LNCAP (cell line): ENCODE data around the gene ST6GALNAC3.

Experiments used
- CTCF ChIP-seq: fragments of 450-650 bp; IDR thresholded peaks from 2 replicates; pipeline ENCODE4 v1.5.1; 2017; ENCODE audit warnings: mild to moderate bottlenecking

The ST6GALNAC3 gene

GRCh38 chr1:76587212-76587611 lies 512.7 kb downstream of the ST6GALNAC3 start:
- no peak for TF ChIP-seq CTCF

- no peak for TF ChIP-seq CTCF
These were observed 516.9 kb downstream of the ST6GALNAC3 start for GRCh38 chr1:76591461-76591860.

GRCh38 chr1:76591963-76592362 lies 517.4 kb downstream of the ST6GALNAC3 start:
- no peak for TF ChIP-seq CTCF

- TF ChIP-seq CTCF: no peak
These were observed 518.6 kb downstream of the ST6GALNAC3 start for GRCh38 chr1:76593141-76593540.

- no peak for TF ChIP-seq CTCF
These were observed 519.1 kb downstream of the ST6GALNAC3 start for GRCh38 chr1:76593618-76594017.

- no peak for TF ChIP-seq CTCF
These were observed 520.5 kb downstream of the ST6GALNAC3 start for GRCh38 chr1:76595024-76595423.

GRCh38 chr1:76601465-76601864 lies 526.9 kb downstream of the ST6GALNAC3 start:
- TF ChIP-seq CTCF: no peak

- no peak for TF ChIP-seq CTCF
These were observed 533.2 kb downstream of the ST6GALNAC3 start for GRCh38 chr1:76607717-76608116.
